ENCODE measurements around the gene MYO1H.

MYO1H gene

DNA sequence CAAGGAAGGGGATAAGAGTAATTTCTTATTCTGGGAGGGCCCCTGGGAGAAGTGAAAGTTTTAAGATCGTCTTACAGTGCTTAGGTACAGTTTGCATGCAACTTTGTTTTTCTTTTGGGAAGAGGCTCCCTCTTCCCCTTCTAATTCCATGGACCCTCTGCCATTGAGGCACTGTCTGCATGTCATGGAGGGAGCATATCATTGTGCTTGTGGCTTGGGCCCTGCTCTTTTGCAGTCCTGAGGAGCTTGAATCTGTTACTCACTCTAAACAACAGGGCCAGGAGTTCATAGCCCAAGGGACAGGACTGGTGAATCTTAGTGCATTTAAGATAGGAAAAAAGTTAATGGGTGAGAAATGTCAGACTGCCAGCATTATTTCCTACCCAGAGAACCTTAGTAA is 132.1 kb downstream of the MYO1H start:
- Histone ChIP-seq H3K79me2 (ENCODE audit: low read length) (peaks cover 42% of the 10 kb centered on the region), H3K4me1 (ENCODE audit: low read length) (peaks cover 18% of the 10 kb centered on the region), H3K9me3 (ENCODE audit: insufficient read depth, low read length) (no peaks in the 10 kb centered on the region), H3K9ac (ENCODE audit: low read length) (no peak overlapping the region), H3K4me2 (ENCODE audit: low read length) (no peak overlapping the region), H4K20me1 (ENCODE audit: insufficient read depth, low read length) (no peaks in the 10 kb centered on the region), H3K36me3 (replicated peaks; ENCODE audit: low read depth, low read length) (peaks cover 3% of the 10 kb centered on the region), H3K4me3 (ENCODE audit: low read length) (no peak overlapping the region), H2AFZ (ENCODE audit: low read depth, low read length) (no peak overlapping the region), H3K27me3 (ENCODE audit: low read depth, low read length) (no peaks in the 10 kb centered on the region), H3K27ac (ENCODE audit: low read length) (no peak overlapping the region)
- no peak for TF ChIP-seq EZH2phosphoT487 (IDR thresholded peaks at IDR 0.05; ENCODE audit: low read depth)
- TF ChIP-seq, protein P1, sequence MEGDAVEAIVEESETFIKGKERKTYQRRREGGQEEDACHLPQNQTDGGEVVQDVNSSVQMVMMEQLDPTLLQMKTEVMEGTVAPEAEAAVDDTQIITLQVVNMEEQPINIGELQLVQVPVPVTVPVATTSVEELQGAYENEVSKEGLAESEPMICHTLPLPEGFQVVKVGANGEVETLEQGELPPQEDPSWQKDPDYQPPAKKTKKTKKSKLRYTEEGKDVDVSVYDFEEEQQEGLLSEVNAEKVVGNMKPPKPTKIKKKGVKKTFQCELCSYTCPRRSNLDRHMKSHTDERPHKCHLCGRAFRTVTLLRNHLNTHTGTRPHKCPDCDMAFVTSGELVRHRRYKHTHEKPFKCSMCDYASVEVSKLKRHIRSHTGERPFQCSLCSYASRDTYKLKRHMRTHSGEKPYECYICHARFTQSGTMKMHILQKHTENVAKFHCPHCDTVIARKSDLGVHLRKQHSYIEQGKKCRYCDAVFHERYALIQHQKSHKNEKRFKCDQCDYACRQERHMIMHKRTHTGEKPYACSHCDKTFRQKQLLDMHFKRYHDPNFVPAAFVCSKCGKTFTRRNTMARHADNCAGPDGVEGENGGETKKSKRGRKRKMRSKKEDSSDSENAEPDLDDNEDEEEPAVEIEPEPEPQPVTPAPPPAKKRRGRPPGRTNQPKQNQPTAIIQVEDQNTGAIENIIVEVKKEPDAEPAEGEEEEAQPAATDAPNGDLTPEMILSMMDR (IDR thresholded peaks at IDR 0.05; ENCODE audit: low read depth, low read length), result no peak

DNA sequence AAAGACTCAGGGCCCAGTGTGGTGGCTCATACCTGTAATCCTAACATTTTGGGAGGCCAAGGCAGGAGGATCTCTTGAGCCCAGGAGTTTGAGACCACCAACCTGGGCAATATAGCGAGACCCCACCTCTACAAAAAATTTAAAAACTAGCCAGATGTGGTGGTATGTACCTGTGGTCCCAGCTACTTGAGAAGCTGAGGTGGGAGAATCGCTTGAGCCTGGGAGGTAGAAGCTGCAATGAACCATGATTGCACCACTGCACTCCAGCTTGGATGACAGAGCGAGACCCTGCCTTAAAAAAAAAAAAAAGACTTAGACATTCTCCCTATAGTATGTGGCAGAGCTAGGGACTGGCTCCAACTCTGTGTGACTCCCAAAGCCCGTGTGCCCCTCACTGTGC is 132.7 kb downstream of the MYO1H start:
- Histone ChIP-seq H3K27me3 (ENCODE audit: low read depth, low read length) (no peaks in the 10 kb centered on the region), H3K79me2 (ENCODE audit: low read length) (peaks cover 36% of the 10 kb centered on the region), H3K36me3 (replicated peaks; ENCODE audit: low read depth, low read length) (peaks cover 9% of the 10 kb centered on the region), H4K20me1 (ENCODE audit: insufficient read depth, low read length) (no peaks in the 10 kb centered on the region), H3K27ac (ENCODE audit: low read length) (no peak overlapping the region), H3K9ac (ENCODE audit: low read length) (no peak overlapping the region), H3K4me1 (ENCODE audit: low read length) (peaks cover 18% of the 10 kb centered on the region), H3K4me3 (ENCODE audit: low read length) (no peak overlapping the region), H3K4me2 (ENCODE audit: low read length) (no peak overlapping the region), H3K9me3 (ENCODE audit: insufficient read depth, low read length) (no peaks in the 10 kb centered on the region), H2AFZ (ENCODE audit: low read depth, low read length) (no peak overlapping the region)
- no peak for TF ChIP-seq EZH2phosphoT487 (IDR thresholded peaks at IDR 0.05; ENCODE audit: low read depth)
- TF ChIP-seq, protein P1 (IDR thresholded peaks at IDR 0.05; ENCODE audit: low read depth, low read length), result no peak

DNA sequence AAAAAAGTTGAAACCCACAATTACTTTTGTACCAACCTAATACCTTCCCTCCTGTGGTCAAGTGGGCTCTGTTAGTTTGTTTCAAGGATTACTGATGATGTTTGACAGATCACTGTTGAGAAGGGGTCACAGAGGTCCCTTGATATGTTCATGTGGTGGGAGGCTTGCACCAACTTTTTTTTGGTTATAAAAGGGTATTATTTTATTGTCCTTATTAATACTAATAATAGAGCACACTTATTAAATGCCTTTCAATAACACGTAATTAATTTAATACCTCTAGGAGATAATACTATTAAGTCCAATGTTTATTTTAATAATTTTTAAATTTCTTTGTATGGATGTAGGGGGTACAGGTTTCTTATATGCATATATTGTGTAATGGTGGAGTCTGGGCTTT is 134.2 kb downstream of the MYO1H start:
- Histone ChIP-seq H3K9ac (ENCODE audit: low read length) (no peak overlapping the region), H3K4me3 (ENCODE audit: low read length) (no peak overlapping the region), H3K4me2 (ENCODE audit: low read length) (no peak overlapping the region), H3K36me3 (replicated peaks; ENCODE audit: low read depth, low read length) (peaks cover 22% of the 10 kb centered on the region), H3K27me3 (ENCODE audit: low read depth, low read length) (no peaks in the 10 kb centered on the region), H3K27ac (ENCODE audit: low read length) (no peak overlapping the region), H4K20me1 (ENCODE audit: insufficient read depth, low read length) (no peaks in the 10 kb centered on the region), H2AFZ (ENCODE audit: low read depth, low read length) (no peak overlapping the region), H3K4me1 (ENCODE audit: low read length) (peaks cover 8% of the 10 kb centered on the region), H3K9me3 (ENCODE audit: insufficient read depth, low read length) (no peaks in the 10 kb centered on the region), H3K79me2 (ENCODE audit: low read length) (peaks cover 21% of the 10 kb centered on the region)
- no peak for TF ChIP-seq EZH2phosphoT487 (IDR thresholded peaks at IDR 0.05; ENCODE audit: low read depth)
- TF ChIP-seq, protein P1 (IDR thresholded peaks at IDR 0.05; ENCODE audit: low read depth, low read length), result no peak

DNA sequence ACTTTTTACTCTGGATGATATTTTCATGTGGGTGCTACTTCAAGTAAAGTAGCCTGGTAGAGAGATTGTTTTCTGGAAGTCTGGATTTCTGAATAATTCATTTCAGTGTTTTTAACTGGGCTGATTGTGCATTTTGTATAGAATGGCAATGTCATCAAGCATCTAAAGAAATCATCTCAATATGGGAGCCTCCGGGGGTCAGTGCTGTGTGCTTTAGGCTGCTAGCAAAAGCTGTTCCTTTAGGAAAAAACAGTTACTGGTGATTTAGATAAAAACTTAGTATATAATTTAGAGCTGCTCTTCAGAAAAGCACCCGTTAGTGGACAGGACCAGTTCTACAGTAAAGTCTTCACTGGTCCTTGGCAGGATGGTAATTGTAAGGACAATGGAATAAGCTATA is 134.8 kb downstream of the MYO1H start:
- Histone ChIP-seq H3K4me1 (ENCODE audit: low read length) (peaks cover 8% of the 10 kb centered on the region), H4K20me1 (ENCODE audit: insufficient read depth, low read length) (no peaks in the 10 kb centered on the region), H3K27me3 (ENCODE audit: low read depth, low read length) (no peaks in the 10 kb centered on the region), H3K9ac (ENCODE audit: low read length) (no peak overlapping the region), H3K27ac (ENCODE audit: low read length) (no peak overlapping the region), H3K36me3 (replicated peaks; ENCODE audit: low read depth, low read length) (peaks cover 24% of the 10 kb centered on the region), H3K4me2 (ENCODE audit: low read length) (no peak overlapping the region), H3K4me3 (ENCODE audit: low read length) (no peak overlapping the region), H2AFZ (ENCODE audit: low read depth, low read length) (no peak overlapping the region), H3K9me3 (ENCODE audit: insufficient read depth, low read length) (no peaks in the 10 kb centered on the region), H3K79me2 (ENCODE audit: low read length) (peaks cover 18% of the 10 kb centered on the region)
- TF ChIP-seq EZH2phosphoT487 (IDR thresholded peaks at IDR 0.05; ENCODE audit: low read depth), result no peak
- TF ChIP-seq, protein P1 (IDR thresholded peaks at IDR 0.05; ENCODE audit: low read depth, low read length), result no peak

Data from OCI-LY3 (cell line).